ENCODE measurements around the gene AIFM3.
A peak's percentile ranks its signal among the peaks of the same experiment; 100 is the strongest.
"Not testable (repeated sequence)": the region's sequence is repeated elsewhere in the genome, so short reads cannot be mapped to it uniquely, and the experiment has no call there.

Gene AIFM3, protein sequence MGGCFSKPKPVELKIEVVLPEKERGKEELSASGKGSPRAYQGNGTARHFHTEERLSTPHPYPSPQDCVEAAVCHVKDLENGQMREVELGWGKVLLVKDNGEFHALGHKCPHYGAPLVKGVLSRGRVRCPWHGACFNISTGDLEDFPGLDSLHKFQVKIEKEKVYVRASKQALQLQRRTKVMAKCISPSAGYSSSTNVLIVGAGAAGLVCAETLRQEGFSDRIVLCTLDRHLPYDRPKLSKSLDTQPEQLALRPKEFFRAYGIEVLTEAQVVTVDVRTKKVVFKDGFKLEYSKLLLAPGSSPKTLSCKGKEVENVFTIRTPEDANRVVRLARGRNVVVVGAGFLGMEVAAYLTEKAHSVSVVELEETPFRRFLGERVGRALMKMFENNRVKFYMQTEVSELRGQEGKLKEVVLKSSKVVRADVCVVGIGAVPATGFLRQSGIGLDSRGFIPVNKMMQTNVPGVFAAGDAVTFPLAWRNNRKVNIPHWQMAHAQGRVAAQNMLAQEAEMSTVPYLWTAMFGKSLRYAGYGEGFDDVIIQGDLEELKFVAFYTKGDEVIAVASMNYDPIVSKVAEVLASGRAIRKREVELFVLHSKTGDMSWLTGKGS

DNA sequence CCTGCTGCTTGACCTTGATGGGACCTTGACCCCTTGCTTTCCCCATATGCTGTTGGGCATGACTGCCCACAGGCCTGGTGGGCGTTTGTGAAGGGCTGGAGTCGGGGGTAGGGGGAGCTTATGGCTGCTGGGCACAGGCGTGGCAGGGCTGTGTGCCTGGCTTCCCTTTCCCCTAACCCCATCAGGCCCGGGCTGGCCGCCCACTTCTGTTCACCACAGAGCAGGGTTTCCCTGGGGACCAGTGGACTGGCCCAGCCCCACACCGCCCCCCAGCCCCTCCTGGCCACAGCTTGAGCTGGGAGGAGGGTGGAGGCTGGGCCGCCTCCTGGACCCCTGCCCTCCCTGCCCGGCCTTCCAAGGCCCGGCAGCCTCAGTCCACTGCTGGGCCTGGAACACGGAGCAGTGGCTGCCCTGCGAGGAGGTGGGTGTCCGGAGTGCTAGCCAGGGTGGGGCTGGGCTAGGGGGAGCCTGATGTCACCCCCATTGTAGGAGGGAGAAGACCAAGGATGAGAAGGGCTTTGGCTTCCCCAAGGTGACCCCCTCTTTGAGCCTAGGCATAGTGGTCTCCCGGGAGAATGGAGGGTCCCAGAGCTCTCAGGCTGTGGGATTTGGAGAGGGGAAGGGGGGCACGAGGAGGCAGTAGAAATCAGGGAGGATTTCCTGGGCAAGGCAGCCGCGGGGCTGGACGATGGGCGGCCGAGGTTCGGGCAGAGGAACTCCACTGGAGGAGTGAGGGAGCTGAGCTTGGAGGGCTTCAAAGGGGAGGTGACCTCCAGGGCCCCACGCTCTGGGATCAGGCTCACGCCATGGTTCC is at the start of gene AIFM3:
AIFM3 (plus strand) TSS at position 373 of the 814 bp plus-strand sequence. CDS start 690 bp downstream, outside the sequence.
- no peak for DNase-seq

DNA sequence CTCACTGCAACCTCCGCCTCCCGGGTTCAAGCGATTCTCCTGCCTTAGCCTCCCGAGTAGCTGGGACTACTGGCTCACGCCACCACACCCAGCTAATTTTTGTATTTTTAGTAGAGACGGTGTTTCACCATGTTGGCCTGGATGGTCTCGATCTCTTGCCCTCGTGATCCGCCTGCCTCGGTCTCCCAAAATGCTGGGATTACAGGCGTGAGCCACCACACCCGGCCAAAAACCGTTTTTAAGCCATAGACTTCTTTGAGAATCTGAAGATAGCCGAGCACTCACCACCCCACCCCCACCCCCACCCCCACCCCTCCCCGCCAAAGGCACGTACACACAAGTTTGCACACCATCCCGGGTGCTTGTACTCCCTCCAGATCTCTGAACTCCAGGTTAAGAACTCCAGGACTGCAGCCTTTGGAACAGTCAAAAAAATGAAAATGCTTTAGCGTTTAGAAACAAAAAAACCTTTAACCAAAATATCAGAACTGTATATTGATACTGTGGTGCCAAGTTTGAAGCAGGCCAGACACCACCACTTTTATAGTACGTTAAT is 48.3 kb upstream of the AIFM3 start:
- DNase-seq: no peak

DNA sequence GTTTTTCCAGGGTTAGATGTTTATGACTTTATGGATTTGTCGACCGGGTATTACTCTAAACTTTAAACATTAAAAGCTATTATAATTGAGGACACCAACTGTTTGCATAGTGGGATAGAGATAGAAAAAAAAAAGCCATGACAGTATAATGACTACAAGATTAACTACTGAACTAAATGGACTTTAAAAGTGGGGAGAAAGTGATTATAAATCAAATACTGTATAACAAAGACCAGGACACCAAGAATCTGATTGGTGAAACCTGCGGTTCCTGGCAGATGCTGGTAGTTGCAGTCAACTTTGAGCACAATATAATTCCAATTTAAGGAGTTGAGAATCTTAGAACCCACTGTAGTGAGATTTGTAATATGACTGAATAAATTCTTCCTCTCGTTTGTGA is 47.3 kb upstream of the AIFM3 start:
- no peak for DNase-seq

DNA sequence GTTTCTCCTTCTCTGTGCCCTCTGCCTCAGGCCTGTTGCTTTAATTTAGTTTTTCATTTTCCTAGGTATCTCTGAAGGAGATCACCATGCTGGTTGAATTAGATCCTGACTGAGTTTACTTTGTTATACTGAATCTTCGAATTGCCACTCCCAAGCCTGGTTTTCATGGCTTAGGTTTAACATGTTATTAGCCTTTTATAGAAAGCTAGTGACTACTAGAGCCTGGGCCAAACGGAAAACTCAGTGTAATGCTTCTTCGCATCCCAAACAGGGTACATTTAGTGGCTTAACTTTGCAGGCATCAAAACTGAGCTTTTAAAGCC is 46.2 kb upstream of the AIFM3 start:
- no peak for DNase-seq

DNA sequence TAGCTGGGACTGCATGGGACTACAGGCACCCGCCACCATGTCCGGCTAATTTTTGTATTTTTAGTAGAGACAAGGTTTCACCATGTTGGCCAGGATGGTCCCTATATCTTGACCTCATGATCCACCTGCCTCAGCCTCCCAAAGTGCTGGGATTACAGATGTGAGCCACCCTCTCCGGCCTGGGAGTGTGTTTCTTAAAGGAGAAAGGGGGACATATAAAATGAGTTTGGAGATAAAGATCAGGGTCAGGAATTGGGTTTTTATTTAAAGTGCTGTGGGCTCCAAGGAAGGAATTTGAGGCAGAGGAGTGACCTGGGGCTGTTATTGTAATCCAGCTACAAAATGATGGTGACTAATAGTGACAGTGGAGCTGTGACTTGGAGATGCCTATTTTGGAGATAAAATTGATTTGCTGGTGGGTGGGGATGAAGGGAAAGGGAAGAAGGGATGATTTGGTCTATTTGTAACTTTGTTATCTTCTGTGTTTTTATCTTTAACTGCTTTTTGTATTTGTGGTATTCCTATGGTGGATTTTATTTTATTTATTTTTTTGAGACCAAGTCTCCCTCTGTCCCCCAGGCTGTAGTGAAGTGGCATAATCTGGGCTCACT is 44.8 kb upstream of the AIFM3 start:
- DNase-seq: no peak

DNA sequence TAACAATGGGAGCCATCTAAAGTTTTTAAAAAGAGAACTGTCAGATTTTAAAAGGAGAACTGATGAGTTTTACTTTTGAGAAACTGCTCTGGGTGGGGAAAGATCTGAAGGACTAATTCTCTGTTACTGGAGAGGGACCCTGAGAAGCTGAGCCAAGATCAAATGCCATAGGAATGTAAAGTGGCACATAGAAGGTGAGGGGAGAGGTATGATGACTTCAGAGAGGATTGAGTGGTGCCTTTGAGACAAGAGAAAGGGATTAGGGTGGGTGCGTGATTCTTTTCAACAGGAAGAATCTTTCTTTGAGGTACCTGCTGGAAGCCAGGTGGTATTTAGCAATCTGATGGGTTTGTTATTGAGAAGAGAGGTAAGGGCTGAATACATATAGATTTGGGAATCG is 40.8 kb upstream of the AIFM3 start:
- no peak for DNase-seq

- DNase-seq: no peak
Measured at GRCh38 chr22:20927940-20928572, 39.0 kb upstream of the AIFM3 start.

- DNase-seq: no peak
Measured at GRCh38 chr22:20928573-20928967, 38.5 kb upstream of the AIFM3 start.

GRCh38 chr22:20930004-20930403 is 37.1 kb upstream of the AIFM3 start:
- DNase-seq: no peak

- not testable (repeated sequence) for DNase-seq
Measured at GRCh38 chr22:20930435-20930834, 36.6 kb upstream of the AIFM3 start.

DNA sequence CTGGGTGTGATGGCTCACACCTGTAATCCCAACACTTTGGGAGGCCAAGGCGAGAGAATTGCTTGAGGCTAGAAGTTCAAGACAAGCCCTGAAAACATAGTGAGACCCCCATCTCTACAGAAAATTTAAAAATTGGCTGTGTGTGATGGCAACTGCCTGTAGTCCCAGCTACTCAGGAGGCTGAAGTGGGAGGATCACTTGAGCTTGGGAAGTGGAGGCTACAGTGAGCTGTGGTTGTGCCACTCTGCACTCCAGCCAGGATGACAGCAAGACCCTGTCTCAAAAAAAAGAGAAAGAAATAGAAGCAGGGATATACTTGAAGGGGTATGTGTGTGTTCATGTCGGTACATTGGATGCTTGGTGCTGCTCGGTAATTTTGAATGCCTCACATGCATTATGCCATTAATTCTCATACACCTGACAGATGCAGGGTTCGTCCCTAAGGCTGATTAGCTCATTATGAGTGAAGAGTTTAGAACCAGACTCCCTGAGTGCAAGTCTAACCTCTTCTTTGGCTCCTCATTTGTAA is 35.9 kb upstream of the AIFM3 start:
- DNase-seq: no peak

DNA sequence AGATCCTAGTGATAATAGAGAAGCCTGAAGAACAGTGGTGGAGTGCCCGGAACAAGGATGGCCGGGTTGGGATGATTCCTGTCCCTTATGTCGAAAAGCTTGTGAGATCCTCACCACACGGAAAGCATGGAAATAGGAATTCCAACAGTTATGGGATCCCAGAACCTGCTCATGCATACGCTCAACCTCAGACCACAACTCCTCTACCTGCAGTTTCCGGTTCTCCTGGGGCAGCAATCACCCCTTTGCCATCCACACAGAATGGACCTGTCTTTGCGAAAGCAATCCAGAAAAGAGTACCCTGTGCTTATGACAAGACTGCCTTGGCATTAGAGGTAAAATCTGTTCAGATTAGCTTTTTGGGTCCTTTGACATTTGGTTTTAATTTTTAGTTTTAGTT is 33.1 kb upstream of the AIFM3 start:
- DNase-seq: no peak

DNA sequence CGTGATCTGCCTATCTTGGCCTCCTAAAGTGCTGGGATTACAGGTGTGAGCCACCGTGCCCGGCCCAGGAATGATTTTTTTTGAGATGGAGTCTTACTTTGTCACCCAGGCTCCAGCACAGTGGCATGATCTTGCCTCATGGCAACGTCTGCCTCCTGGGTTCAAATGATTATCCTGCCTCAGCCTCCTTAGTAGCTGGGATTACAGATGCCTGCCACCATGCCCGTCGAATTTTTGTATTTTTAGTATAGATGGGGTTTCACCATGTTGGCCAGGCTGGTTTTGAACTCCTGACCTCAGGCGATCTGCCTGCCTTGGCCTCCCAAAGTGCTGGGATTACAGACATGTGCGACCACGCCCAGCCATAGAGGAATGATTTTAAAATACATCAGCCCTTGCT is 32.0 kb upstream of the AIFM3 start:
- DNase-seq: not testable (repeated sequence)

GRCh38 chr22:20935780-20936539 is 31.1 kb upstream of the AIFM3 start:
- not testable (repeated sequence) for DNase-seq

DNA sequence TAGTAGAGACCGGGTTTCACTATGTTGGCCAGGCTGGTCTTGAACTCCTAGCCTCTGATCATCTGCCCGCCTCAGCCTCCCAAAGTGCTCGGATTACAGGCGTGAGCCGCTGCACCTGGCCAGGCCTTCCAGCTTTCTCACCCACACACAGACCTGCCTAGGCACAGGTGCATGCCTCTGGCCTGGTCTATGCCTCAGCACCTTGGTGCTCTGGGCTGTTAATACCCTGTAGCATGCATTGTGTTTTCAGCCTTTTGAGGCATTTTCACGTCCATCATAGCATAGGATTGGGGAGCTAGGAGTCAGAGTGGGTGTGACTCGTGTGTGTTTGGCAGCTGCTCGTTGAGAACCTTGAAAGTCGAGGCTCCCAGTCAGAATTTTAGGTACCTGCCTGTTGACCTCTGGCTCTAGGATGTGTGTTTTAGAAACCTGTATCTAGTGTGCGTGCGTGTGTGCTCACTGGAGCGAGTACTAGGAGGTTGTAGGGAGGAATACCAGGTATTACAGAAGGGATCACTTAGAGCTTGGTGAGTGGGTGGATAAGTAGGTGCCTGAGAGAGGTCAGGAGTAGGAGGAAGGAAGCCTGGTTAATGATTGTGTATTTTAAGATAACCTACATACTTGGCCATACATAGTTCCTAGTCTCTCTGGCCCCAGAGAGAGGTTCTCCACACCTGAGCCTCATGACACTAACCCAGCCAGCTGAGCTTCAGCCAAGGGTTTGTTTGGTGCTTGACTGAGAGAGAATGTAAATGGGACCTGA is 29.8 kb upstream of the AIFM3 start:
- DNase-seq: no peak

- DNase-seq: no peak
Measured at GRCh38 chr22:20937794-20938671, 29.0 kb upstream of the AIFM3 start.

DNA sequence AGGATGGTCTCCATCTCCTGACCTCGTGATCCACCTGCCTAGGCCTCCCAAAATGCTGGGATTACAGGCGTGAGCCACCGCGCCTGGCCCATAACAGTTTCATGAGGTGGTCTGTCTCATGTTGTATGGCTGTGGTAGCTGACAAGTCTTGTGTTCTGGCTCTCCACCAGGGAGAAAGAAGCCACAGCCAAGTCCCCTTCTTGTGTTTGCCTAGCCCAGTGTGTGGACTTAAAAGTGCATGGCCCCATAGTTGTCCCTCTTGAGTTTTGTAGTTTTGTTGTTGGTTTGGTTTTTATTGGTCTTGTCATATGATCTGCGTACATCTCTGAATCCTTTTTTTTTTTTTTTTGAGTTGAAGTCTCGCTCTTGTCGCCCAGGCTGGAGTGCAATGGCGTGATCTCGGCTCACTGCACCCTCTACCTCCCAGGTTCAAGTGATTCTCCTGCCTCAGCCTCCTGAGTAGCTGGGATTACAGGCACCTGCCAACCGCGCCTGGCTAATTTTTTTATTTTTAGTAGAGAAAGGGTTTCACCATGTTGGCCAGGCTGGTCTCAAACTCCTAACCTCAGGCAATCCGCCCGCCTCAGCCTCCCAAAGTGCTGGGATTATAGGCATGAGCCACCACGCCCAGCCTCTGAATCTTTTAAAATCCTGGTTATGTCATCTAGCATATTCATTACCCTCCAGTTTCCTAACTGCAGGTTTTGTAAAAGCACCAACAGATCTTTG is 27.4 kb upstream of the AIFM3 start:
- DNase-seq: not testable (repeated sequence)

GRCh38 chr22:20940186-20940651 is 26.8 kb upstream of the AIFM3 start:
- peak; percentile 36 for DNase-seq

DNA sequence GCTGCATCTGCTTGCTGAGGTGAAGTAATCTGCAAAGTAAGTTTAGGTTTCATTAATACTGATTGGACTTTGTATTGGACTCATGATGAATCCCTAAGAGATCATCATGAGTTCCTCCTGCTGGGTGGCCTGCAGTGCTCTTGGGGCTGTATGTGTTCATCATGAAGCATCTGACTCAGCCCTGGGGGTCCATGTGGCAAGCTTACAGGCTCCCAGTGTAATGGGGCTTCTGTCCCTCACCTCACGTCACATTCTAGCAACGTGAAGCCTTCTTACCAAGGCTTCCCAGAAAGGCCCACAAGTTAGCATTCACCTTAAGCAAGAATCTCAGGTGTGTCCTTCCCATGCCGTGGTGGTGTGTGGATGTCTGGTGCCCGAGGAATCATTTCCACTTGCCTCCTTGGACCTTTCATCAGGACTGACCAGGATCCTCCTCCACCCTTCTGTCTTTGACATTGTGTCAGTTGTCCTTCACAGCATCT is 26.1 kb upstream of the AIFM3 start:
- no peak for DNase-seq

Measured in DMS 273 treated with DMSO at 0.1 percent for 48 hours (cell line).